DMS114 treated with DMSO at 0.1 percent for 48 hours (cell line): ENCODE measurements around the gene UTS2R.

ENCODE experiments used
- DNase-seq: peaks from one replicate; lab custom pipeline; 2025; ENCODE audit not compliant: unreplicated experiment; lab: John Stamatoyannopoulos, UW

UTS2R gene

GRCh38 chr17:82371333-82372248 lies at the start of gene UTS2R:
Gene UTS2R (plus strand): TSS chr17:82371765. CDS start chr17:82374325, 2,560 bp downstream.
- no peak for DNase-seq

DNA sequence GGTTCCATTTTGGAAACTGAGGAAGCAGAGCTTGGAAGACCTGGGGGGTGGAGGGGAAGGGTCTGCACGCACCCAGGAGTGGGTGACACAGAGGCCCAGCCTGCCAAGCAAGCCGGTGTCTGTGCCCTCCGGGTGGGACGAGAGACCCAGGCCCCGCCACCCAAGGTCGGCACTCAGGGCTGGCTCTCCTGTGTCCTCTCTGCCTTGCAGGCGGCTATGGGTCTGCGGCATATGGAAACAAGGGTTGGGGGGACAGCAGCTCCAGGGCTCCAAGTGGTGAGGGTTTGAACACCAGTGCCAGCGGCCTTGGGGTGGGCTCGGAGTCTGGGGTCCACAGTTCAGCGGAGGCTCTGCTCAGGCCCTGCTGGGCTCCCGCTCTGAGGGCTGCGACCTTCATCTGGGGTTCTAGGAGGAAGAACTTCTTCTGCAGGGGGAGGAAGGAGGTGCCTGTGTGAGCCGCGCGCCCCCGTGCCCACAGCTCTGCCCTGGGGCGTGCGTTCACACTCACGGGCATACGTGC lies 49.6 kb upstream of the UTS2R start:
- no peak for DNase-seq

DNA sequence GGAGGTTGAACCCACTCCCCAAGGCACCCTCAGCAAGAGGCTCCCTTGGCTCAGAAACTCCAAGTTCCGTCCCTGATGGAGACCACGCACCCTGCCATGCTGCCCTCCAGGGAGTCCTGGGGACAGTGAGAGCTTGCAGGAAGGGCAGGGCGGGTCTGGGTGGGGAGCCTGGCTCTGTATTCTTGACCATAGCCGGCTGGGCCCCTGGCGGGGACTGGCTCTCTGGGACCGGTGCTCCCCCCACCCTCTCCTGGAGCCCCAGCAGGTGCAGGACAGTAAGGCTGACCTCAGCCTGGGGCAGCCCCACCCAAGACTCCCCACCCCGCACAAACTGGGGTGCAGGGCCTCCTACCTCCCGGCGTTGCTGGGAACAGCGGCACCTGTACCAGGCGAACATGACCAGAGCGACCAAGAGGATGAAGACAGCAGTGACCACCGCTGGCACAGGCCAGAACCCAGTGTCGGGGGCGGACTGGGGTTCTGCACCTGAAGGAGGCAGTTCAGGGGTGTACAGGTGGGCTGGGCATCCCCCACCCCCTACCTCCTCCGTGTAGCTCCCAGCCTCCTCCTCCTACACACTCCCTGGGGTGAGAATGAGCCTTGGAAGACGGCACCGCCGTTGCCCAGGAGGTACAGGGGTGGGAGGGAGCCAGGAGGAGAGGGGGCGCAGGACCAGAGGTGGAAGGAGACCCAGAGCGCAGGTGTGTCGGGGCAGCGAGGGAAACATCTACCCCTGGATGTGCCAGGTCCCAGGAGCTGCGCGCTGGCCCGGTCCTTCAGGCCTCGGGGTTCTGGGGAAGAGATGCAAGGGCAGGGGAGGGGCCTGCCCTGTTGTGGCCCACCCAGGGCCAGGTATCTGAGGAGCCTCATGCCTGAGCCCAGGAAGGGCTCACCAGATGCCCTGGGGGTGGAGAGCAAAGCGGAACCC lies 48.8 kb upstream of the UTS2R start:
- DNase-seq = no peak

DNA sequence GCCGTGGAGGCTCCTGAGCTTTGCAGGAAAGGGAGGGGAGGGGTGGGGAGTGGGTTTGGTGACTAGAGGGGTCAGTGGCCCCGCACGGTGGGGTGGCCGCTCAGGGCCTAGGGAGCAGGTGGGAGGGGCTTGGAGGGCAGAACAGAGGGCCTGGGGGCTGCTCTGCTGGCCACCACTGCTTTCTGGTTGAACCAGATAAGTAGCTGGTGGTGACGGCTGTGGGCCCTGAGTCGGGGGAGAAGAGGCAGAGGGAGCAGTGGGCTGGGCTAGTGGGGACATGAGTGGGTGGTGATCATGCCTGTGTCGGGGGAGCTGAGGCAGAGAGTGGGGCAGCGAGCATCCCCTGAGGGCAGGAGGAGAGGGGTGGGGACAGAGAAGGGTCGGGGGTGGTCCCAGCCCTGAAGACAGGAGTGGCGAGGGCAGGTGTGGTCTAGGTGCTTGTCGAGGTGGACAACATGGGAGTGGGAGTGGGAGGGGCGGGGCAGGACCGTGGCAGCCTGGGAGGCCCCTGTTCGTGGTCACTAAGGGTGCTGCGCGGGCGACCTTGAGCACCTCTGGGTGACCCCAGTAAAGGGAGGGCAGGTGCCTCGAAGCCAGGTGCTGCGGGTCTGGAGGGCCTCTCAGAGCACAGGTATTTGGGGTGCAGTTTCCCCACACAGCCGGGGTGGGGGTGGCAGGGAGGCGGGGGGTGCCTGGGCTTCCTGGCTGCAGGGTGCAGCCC lies 47.9 kb upstream of the UTS2R start:
- no peak for DNase-seq

GRCh38 chr17:82324566-82325285 lies 46.8 kb upstream of the UTS2R start:
- DNase-seq = no peak

DNA sequence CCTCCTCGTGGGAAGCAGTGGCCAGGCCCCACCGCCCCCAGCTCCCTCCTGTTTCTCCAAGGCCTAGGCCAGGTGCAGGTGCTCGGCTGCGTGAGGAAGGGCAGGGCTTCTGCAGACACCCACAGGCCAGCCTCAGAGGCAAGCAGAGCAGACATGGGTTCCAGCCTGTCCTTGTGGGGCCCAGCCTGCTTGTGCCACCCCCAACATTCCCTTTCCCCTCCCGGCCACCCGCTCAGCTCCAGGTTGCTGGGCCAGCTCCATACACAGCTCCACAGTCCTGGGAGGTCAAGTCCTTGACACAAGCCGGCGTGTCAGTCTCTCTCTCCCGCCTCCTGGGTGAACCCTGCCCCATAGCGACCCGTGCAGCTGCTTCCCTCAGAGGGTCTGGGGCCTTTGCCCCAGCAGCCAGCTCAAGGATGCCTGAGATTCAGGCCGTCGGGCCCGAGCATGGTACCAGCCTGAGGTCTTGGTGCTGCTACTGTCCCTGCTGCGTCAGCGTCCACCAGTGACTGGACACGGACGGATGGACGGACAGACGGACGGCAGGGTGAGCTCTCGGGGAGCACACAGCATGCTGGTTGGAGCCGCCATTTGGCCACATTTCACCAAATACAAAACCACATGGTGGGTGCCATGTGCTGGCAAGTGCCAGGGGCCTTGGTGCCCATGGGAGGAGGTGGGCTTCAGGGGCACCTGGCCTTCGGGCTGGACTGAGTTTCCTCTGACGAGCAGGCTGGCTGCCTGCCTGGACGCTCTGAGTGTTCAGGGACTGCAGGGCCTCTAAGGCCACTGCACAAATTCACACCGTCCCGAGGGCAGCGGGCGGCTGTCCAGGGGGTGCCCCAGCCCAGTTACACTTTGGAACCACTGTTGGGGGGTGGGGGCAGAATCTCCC lies 46.0 kb upstream of the UTS2R start:
- no peak for DNase-seq

DNA sequence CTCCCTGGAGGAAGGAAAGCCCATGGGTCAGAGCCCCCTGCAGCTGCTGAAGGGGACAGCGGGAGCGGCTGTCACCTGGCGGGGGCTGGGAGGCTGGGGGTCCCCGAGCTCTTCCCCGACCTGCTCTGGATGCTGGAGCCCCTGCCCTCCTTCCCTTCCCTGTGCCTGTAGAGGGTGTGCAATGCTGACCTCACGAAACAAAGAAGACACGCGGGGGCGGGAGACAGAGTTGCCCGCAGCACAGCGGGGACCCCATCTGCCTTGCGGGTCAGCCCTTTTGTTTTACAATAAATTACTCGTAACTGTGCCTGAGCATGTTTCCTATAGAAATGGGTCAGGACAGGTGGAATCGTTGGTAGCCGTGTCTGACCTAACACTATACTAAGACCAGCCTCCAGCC lies 44.3 kb upstream of the UTS2R start:
- no peak for DNase-seq

DNA sequence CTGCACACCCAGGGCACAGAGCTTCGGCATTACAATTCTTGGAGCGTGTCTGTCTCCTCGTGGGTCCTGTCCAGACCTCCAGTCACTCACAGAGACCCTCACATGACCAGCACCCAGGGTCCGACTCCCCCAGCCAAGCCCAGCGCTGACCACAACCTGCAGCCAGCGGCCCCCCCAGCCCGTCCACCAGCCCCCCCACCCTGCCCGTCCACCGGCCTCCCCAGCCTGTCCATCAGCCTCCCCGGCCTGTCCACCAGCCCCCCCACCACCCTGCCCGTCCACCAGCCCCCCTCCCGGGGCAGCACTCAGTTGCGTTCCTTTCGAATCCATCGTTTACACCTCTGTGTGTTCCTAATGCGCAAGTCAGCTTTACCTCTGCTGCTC lies 43.8 kb upstream of the UTS2R start:
- DNase-seq = no peak

DNA sequence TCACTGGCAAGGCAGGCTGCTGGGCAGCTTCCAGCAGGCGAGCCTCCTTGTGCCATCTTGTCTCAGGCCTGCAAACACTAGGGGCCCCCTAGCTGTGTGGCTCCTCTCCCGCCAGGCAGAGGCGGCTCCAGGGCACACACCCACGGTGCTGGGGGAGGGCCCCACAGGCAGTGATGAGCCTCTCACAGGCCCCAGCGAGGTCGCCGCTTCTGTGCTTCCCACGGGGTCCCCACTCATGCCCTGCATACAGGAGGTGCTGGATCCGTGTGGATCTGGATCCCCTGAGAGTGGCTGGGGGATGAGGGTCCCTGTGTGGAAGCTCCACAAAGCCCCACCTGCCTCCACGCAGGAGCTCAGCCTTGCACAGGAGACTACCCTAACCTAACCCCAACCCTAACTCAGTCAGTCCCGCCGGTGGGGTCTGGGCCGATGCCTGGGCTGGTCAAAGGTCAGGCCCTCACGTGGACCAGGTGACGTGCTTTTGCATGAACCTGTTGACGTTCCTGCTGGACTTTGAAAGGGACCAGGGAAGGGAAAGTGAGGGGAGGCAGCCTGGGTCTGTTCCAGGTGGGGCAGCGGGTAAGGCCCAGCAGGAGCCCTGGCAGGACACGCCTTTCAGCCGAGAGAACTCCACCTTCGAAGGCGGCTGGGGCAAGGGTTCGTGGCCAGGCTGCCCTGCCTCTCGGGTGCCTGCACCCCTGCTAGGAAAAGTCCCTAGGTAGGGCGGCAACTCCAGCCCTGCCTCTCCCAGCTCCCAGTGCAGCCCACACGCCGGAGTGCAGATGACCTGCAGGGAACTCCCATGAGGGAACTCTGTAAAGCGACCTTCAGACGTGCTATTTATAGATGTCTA lies 43.2 kb upstream of the UTS2R start:
- no peak for DNase-seq

DNA sequence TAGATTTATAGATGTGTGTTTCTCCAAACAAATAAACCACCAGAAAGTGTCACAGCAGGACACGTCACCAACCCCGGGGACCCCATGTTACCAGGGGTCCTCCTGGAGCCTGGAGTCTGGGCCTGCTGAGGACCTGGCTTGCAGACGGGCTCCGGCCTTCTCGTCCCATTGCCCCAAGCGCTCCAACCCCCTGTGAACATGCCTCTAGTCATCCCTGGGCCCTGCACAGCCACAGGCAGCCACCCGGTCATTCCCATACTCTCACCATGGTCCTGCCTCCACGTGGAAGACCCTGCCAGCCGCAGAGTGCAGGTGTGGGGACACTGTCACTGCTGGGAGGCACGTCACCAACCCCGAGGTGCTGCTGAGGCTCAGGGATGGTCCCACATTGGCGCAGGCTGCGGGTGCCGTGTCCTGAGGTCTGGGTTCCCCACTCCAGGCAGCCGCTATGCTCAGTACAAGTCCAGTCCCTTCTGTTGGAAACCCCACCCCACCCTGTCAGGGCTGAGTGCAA lies 42.5 kb upstream of the UTS2R start:
- no peak for DNase-seq

DNA sequence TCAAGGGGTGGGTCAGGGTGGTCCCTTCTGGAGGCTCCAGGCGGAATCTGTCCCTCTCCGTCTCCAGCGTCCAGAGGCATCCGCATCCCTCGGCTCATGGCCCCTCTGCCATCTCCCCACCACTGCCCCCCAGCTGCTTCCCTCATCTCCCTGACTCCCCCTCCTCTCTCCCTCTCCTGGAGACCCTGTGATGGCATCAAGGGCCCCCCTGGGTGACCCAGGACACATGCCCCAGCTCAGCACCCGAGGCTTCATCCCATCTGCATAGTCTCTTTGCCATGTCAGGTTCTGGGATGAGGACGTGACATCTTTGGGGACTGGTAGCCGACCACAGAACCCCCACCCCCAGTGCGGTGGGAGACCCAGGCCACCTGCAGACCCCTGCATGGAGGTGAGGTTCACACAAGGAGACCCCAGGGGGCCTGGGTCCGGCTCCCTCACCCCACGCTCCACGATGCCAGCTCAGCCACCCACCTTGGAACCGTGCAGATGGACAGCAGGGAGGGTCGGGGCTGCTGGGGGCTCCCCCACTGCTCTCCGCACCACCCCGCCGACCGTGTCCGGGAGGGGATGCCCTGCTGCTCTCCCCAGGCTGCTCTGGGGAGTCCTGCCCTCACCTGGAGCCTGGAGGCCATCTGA lies 41.8 kb upstream of the UTS2R start:
- no peak for DNase-seq

- DNase-seq = no peak
Measured at GRCh38 chr17:82330322-82331239, 41.0 kb upstream of the UTS2R start.

GRCh38 chr17:82331345-82331939 lies 40.1 kb upstream of the UTS2R start:
- DNase-seq = no peak

GRCh38 chr17:82332669-82333278 lies 38.8 kb upstream of the UTS2R start:
- DNase-seq = no peak

GRCh38 chr17:82333279-82334171 lies 38.0 kb upstream of the UTS2R start, which contains the start of gene SECTM1:
Gene SECTM1 (minus strand): TSS chr17:82333766. CDS start chr17:82327240, 6,526 bp downstream.
- no peak for DNase-seq
